ENCODE results near the gene CCDC28B.

Gene CCDC28B

GRCh38 chr1:32247983-32248889 lies 47.8 kb downstream of the CCDC28B start:
- in situ Hi-C loops (cut with HindIII; ENCODE audit: low pct_ligation_motif_present, low sequenced_read_pairs): no loop called here
- Histone ChIP-seq H3K36me3 (replicated peaks) (no peaks in the 10 kb centered on the region), H3K27me3 (replicated peaks) (no peaks in the 10 kb centered on the region), H3K27ac (no peak overlapping the region), H3K4me3 (ENCODE audit: low read depth, low read length) (no peak overlapping the region)
- DNase-seq: peak; percentile 63
- TF ChIP-seq CTCF (IDR thresholded peaks at IDR 0.05; ENCODE audit: low read depth, low read length, missing control alignments): peak; percentile 81

GRCh38 chr1:32249831-32250525 lies 49.6 kb downstream of the CCDC28B start:
- Histone ChIP-seq H3K27me3 (replicated peaks) (no peaks in the 10 kb centered on the region), H3K36me3 (replicated peaks) (no peaks in the 10 kb centered on the region), H3K4me3 (ENCODE audit: low read depth, low read length) (no peak overlapping the region), H3K27ac (no peak overlapping the region)
- in situ Hi-C loops (cut with HindIII; ENCODE audit: low pct_ligation_motif_present, low sequenced_read_pairs): no loop called here
- TF ChIP-seq CTCF (IDR thresholded peaks at IDR 0.05; ENCODE audit: low read depth, low read length, missing control alignments): no peak
- DNase-seq: no peak

- no peak for TF ChIP-seq CTCF (IDR thresholded peaks at IDR 0.05; ENCODE audit: low read depth, low read length, missing control alignments)
- no peak within 1 kb of the TSS for H3K27ac ChIP-seq
- no peak for DNase-seq
- H3K27me3 ChIP-seq (replicated peaks): no peaks in the 10 kb centered on the region
- H3K4me3 ChIP-seq (ENCODE audit: low read depth, low read length): no peak within 1 kb of the TSS
- H3K36me3 ChIP-seq (replicated peaks): no peaks in the 10 kb centered on the region
- in situ Hi-C loops (cut with HindIII; ENCODE audit: low pct_ligation_motif_present, low sequenced_read_pairs): no loop called here
Measured at GRCh38 chr1:32250893-32251716, 50.7 kb downstream of the CCDC28B start, which contains the start of gene LCK. LCK (plus strand) TSS chr1:32251265; CDS start chr1:32274330, 23,065 bp downstream.
